HFF-Myc (cell line): ENCODE data around the gene ATAD1.

Experiments
- DNase-seq: peaks from one replicate; pipeline ENCODE4 v3.0.0-alpha.2; 2011; ENCODE audit warnings: low read depth; ENCODE audit errors: extremely low read depth
- H3K4me3 ChIP-seq: replicated peaks from 2 replicates; pipeline ENCODE4 v1.5.1; 2011; ENCODE audit warnings: low read depth, mild to moderate bottlenecking, control low read depth, low read length
- CTCF ChIP-seq: IDR thresholded peaks from 2 replicates; pipeline ENCODE4 v1.5.1; 2012; ENCODE audit warnings: mild to moderate bottlenecking, low read depth, low read length, control low read depth; ENCODE audit errors: missing control alignments

The ATAD1 gene

DNA sequence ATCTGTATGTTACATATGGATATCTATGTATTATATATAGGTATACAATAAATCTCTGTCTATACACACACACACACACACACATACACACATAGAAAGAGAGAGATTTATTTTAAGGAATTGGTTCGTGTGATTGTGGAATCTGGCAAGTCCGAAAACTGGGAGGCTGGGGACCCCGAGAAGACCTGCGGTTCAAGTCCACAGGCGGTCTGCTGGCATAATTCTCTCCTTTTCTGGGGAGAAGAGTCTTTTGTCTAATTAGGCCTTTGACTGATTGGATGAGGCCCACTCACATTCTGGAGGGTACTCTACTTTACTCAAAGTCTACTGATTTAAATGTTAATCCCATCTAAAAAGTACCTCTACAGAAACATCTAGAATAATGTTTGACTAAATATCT lies 93.2 kb downstream of the ATAD1 start:
- no peak for DNase-seq
- H3K4me3 ChIP-seq = no peak overlapping the region

GRCh38 chr10:87723500-87723899 lies 94.5 kb downstream of the ATAD1 start:
- no peak for DNase-seq
- TF ChIP-seq CTCF = no peak
- H3K4me3 ChIP-seq = no peak overlapping the region

More for the DNA sequence above, 93.2 kb downstream of the ATAD1 start:
- no peak for TF ChIP-seq CTCF

DNA sequence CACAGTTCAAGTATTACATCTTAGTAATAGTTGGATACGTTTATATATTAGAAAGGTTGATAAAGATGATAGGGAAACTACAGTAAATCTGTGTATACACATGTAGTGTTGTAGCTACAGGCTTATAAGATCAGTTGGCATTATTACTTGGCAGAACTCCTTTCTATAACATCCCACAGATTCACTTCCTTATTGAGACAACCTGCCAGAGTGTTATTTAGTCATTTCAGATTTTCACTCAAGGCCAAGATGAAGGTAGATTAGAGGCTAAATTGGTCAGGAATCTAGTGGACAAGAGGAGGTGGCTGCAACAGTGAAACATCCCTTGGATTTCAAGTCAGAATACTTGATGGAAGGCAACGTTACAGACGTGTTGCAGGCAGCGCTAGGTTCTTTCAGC lies 95.3 kb downstream of the ATAD1 start:
- no peak for DNase-seq
- H3K4me3 ChIP-seq = no peak overlapping the region
- no peak for TF ChIP-seq CTCF

DNA sequence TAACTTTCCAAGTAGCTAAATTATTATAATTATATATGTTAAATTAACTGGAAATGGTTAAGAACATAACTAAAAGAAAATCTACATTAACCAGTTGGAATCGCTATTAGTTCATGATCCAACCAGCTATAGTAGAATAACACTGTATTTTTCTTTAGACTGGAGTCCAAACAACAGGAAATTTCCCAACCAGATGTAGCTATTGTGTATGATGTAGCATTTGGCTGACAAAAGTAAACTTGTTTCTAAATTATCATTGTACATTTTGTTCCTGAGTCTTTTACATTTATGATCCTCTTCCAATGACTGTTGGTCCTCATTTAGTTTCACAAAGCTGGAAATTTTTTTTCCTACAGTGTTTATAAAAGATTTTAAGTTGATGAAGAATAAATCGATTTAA lies 96.2 kb downstream of the ATAD1 start:
- no peak overlapping the region for H3K4me3 ChIP-seq
- DNase-seq = no peak
- no peak for TF ChIP-seq CTCF

DNA sequence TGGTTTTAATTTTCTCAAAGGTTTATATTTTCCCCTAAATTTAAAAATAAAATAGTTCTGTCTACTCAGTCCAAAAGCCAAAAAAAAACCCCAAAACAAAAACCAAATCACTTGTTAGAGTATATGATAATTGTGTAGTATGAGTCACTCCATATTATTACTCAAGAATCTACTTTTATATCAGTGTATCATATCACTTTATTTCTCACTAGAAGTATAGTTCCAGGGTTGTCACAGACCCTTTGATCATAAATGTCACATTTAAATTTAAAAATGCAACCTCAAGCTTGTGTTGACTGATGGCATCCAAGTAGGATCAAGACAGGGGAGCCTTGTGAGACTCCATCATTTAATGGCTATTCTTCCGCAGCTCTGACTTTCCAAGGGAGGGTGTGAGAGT lies 97.4 kb downstream of the ATAD1 start:
- no peak for DNase-seq
- H3K4me3 ChIP-seq = no peak overlapping the region
- TF ChIP-seq CTCF = no peak

DNA sequence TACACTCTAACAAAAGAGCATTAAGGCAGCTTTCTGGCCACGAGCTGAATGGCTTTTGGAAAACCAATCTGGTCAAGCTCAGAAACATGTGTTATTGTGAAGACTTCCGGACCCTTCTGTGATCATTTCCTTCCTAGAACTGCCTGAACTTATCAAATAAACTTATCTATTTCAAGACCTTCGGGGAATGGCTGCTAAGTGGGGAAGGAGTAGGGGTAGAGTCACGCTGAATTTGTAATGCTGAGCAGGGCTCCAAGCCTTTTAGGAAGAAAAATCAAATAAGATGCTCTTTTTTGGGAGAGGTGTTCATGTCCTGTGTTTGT lies 101.7 kb downstream of the ATAD1 start:
- TF ChIP-seq CTCF = no peak
- DNase-seq = no peak
- H3K4me3 ChIP-seq = no peak overlapping the region

DNA sequence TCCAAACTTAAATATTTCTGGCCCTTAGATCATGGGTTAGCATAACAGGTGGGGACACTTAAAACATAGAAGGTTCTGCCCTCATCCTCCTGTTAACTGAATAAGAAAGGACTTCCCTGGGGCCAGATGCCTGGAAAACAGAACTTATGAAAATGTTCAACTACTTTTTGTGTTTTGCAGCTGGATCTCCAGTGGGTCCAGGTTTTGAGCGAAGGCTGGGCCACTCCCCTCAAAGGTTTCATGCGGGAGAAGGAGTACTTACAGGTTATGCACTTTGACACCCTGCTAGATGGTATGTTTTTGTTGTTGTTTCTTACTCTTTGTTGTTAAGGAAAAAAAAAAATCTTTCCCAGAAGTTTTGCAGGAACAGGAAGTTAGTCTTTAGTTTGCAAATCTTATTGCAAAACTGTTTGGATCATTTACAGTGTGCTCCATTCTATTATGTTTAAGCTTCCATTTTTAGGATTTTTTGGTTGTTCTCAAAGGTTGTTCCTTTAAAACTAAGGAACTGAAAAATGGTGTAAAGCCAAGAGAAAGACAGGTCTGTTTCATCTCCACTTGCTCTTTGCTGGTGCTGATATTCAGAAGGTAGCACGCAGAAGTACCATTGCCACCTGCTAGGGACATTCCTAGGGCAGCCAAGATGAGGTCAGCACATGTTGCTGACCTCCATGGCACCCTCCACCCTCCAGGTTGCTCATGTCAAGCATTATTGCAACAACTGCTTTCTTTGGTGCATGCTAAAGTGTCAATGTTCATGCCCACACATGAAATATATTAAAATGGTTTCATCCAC lies 102.3 kb downstream of the ATAD1 start:
- no peak for DNase-seq
- no peak for TF ChIP-seq CTCF
- H3K4me3 ChIP-seq = no peak overlapping the region
